Spleen (tissue), 7 donors: Measurements from ENCODE around the gene ASIC1.

Experiments
- CTCF ChIP-seq, 11 experiments: fragments of 200-600 bp in 7 of 11; fragments of 450-650 bp in 4 of 11; sonication (generic) in 4 of 11; IDR thresholded peaks in 8 of 11; conservative IDR thresholded peaks in 3 of 11; 1 replicate in 7 of 11; 2 replicates in 4 of 11; pipeline versions ENCODE4 v1.4.0 to v1.8.0; 2016 to 2021; ENCODE audit warnings: antibody characterized with exemption in 11 of 11, inconsistent platforms in 4 of 11, mild to moderate bottlenecking in 1 of 11
- POLR2A ChIP-seq, 3 donors: fragments of 450-650 bp; IDR thresholded peaks; one replicate each; pipeline ENCODE4 v1.5.1; 2017; ENCODE audit warnings: antibody characterized with exemption in 3 of 3, mild to moderate bottlenecking in 1 of 3
- POLR2AphosphoS5 ChIP-seq, 3 donors: sonication (generic); formaldehyde crosslinking; IDR thresholded peaks; one replicate each; pipeline ENCODE4 v1.5.1; 2017; ENCODE audit warnings: antibody characterized with exemption in 3 of 3
- donor health status: DM: no; HTN: no; CAD: no; lungs with moderate emphysema.
- donor health status: DM: no; HTN: no; CAD: no.
- donor health status: DM: no; HTN: no; CAD: no.

- TF ChIP-seq POLR2AphosphoS5 (IDR thresholded peaks at IDR 0.05) = no peak
- no peak for TF ChIP-seq CTCF (IDR thresholded peaks at IDR 0.05 in 8 of 11, conservative IDR thresholded peaks at IDR 0.05 in 3 of 11)
- TF ChIP-seq POLR2A (IDR thresholded peaks at IDR 0.05) = no peak
Measured at GRCh38 chr12:50087995-50088394, 30.6 kb downstream of the ASIC1 start.
